ENCODE results near the gene COL23A1. TPM values are rescaled to one million over a fixed set of nuclear protein-coding genes. Genes with fewer than 3 reads are reported as not detected.

Gene COL23A1
- total RNA-seq, 2 donors from 2014 or later, result 2.0 to 3.0 TPM

DNA sequence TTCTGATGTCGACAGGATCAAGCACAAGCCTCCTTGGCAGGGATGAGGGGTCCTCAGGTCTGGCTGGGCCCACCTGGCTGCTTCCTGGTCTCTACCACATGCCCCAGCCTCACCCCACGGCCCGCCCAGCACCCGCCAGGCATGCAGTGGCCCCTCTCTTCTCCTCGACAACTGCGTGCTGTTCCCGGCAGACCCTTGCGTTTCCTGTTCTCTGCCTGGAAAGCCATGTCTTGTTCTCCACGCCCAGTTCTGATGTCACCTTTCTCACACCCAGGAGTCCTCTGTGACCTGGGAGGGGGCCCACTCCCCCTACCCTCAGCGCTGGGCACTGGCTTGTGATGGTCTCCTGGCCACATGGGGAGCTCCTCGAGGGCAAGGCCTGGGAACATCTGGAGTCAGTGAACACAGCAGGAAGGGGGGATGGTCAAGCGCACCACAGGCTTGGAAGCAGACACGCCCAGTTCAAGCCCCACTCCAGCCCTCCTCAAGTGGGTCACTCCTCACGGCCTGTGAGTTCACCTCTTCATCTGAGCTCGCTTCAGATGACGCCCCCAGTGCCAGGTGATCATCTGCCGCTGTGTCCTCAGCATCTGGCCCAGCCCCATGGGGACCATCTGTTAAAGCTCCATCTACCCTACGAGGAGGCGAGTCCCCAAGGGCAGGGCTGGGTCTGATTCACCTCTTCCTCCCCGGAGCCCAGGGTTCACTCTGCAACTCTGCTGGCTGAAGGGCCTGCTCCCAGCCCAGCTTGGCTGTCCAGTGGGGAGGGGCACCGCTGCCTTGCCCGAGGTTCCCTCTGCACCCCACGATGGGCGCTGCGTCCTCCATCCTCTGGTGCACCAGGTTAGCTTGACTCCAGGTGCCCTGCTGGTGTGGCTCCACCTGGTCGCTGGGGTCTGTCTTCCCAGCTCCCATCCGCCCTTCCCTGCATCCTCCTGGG, 224.4 kb downstream of the COL23A1 start:
- intact Hi-C loops (cut with DNase I), result no loop called here
- no peak for DNase-seq (ENCODE audit: low spot score)

DNA sequence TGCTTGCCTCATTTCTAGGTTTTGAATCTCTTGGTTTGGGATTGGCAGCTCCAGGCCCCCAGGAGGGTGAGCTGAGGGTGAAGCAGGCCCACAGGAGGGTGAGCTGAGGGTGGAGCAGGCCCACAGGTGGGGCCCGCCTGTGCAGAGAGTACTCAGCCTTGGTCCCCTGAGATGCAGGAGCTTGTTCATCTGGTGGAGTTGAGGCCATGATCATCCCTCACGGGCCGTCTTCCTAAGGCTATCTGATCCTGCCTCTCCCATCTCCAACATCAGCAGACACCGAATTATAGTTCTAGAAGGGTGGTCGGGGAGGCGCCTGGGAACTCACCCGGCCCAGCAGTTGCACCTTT, 225.9 kb downstream of the COL23A1 start:
- intact Hi-C loops (cut with DNase I), result no loop called here
- DNase-seq (ENCODE audit: low spot score), result no peak

DNA sequence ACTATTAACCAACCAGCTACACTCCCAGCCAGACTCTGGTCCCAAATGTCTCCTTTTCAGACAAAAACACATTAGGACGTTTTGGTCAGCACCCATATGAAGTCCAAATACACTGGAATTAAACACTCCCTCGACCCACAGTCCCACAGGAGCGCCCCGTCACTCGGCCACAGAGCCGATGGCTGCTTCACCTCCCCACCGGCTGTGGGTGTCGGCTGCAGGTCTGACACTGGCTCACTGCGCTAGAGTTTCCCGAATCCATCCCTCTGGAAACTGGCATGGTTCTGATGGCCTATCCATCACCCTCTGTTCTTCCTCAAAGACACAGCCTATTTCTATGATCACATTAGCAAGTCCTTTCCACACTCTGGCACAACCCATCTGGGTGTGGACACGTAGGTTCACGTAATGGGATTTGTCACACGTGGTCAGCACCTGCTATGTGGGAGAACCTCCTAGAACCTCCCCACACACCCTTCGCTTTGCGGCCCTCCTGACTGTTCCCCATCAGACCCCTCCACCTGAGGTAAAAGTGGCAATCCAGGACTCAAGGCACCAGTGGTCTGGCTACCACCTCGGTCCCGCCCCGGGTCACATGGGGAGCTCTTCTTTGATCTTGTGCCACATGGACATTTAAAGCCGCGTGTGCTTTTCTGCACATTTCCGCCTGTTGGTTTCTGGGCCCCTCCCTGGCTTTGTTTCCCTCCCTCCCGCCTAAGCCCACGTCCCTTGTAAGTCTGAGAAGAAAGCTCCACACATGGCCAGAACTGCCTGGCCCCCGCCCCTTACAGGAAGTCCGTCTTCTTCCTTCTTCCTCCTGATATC, 226.5 kb downstream of the COL23A1 start:
- intact Hi-C loops (cut with DNase I), result no loop called here
- DNase-seq (ENCODE audit: low spot score), result no peak

DNA sequence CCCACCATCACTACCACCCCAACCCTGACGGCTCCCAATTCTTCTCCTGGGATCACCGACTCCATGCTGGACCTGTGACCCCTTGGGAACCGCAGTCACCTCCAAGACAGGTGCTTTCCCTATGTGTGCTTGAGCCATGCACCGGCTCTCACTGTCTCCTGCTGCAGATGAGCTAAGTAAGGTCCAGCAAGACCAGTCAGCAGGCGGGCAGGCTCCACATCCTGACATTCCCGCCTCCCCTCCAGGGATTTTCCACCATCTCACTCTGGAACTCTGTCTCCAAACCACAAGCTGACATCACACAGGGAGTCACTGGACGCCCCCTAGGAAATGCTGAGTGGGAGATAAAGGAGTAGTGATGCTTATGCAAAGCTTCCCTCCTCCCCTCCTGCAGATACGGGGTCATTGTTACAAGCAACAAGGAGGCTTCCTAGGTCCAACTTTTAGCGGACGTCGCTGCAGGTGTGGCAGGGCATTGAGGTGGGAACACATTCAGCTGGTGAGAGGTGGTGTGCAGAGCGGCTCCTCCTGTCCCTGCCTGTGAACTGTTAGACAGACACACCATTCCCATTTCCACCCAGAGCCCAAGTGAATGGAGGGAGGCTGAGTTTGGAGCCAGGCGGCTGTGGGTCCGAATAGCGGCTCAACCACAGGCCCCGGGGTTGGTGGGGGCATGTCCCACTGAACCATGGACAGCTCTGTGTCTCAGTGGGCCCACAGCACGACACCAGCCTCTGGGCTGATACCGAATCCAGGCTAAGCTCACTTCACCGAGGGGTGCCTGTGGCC, 228.3 kb downstream of the COL23A1 start:
- intact Hi-C loops (cut with DNase I), result no loop called here
- DNase-seq (ENCODE audit: low spot score), result no peak

DNA sequence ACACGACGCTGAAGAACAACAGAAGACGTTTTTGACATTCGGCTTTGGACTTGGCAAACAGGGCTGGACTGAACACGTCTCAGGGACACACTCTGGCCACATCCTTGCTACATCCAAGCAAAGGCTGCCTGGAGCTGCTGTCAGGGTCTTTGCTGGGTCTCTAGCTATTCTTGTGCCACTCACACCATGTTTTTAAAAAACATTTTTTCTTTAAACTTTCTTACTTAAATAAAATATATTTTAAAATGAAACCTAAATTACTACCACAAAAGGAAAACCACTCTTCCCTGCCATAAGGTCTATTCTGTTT, 229.3 kb downstream of the COL23A1 start:
- intact Hi-C loops (cut with DNase I), result no loop called here

DNA sequence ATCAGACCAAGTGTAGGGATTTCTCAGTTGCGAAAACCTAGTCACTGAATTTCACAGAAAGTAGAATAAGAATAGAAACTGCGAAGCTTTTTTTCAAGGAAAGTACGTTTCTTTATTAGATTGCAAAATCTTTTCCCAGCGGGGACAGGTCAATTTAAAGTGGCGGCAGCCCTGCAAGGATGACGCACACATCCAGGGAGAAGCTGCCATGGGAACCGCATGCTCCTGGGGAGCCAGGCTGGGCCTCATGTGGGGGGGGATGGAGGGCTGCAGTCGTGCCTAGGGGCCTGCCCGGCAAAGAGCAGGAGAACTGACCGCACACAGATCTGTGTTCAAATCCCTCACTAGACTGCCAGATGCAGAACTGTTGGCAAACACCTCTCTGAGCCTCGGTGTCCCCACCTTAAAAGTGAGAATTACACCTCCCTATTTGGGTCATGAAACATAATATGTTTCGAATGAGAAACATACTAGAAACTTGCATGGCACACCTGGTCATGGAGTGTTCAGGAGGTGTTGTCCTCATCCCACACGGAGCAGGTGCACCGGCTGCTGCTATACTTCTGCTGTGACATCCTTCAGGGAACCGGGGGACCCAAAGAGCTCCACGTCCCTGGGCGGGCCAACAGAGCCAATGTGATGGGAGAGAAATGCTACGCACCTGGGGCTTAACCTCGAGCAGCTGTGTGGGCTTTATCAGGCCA, 229.8 kb downstream of the COL23A1 start:
- DNase-seq (ENCODE audit: low spot score), result no peak
- intact Hi-C loops (cut with DNase I), result no loop called here

More for the DNA sequence above, 229.3 kb downstream of the COL23A1 start:
- DNase-seq (ENCODE audit: low spot score), result no peak

DNA sequence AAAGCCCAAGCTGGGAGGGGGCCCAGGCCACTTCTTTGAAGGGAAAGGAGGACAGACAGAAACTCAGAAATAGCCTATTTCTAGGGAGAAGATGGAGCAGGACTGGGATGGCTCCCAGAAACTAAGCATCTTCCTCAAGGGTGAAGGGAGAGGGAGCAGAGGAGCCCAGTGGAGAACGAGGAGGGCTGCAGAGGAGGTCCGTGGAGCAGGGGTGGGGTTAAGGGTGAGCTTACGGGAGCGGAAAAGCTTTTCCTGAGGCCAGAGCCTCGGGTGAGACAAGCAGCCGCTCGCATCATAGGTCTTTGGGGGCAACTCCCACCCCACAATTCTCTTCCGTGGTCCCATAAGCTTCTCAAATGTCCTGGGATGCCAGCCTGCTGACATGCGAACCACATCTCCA, 230.5 kb downstream of the COL23A1 start:
- no peak for DNase-seq (ENCODE audit: low spot score)
- intact Hi-C loops (cut with DNase I), result no loop called here

DNA sequence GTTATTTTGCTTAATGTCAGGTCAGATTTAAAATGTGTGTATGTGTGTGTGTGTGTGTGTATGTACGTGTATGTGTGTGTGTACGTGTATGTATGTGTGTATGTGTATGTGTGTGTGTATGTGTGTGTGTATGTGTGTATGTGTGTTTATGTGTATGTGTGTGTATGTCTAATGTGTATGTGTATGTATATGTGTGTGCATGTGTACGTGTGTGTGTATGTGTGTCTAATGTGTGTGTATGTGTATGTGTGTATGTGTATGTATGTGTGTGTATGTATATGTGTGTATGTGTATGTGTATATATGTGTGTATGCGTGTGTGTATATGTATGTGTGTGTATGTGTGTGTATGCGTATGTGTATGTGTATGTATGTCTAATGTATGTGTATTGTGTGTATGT, 232.5 kb downstream of the COL23A1 start:
- intact Hi-C loops (cut with DNase I), result no loop called here
- DNase-seq (ENCODE audit: low spot score), result no peak

DNA sequence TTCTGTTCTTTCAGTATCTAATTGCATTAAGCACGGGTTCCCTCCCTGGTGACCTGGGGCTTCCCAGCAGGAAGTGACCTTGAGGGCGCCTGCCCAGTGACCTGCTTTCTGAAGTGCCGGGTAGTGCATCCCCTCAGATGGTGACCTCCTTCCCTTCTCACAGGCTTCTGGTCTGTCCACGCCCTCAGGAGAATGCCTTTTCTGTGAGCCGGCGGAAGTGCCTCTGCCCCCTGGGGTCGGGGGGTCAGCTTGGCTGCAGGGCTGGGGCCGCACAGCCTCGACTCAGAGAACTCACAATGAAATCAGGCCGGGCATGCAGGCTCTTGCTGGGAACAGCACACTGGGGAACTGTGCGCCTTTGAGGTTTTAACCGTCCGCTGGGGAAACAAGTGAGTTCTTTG, 233.1 kb downstream of the COL23A1 start:
- DNase-seq (ENCODE audit: low spot score), result no peak
- intact Hi-C loops (cut with DNase I), result no loop called here

DNA sequence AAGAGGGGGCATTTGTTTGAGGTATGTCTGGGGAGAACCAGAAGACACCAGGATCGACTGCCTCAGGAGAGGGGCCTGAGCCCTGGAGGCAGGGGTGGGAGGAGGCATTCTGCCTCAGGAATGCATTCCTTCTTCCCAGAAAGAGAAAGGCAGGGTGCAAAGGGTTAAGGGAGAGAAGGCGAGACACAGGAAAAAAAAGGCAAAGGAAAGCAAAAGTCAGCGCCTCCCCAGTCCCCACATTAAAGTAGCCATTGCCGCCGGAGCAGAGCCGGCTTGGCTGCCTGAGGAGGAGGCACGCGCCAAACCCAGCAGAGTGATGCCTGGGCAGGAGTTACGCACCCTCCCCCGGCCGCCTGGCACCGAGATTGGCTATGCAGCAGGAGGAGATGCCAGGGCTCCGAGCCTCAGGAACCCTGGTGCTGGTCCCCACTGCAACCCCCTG, 233.7 kb downstream of the COL23A1 start:
- no peak for DNase-seq (ENCODE audit: low spot score)
- intact Hi-C loops (cut with DNase I), result no loop called here

DNA sequence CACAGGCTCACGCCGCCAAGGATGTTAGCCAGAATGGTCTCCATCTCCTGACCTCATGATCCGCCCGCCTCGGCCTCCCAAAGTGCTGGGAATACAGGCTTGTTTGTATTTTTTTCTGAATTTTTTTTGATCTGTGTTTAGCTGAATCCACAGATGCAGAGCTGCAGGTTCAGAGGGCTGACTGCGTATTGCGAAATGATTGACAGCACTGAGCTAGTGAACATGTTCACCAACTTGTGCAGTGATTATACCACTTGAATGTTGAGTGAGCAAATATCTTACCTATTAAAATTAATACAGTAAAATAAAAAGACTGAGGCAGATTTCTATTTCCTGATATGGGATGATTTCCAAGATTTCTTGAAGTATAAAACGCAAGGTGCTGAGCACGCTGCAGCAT, 234.5 kb downstream of the COL23A1 start:
- DNase-seq (ENCODE audit: low spot score), result no peak
- intact Hi-C loops (cut with DNase I), result no loop called here

DNA sequence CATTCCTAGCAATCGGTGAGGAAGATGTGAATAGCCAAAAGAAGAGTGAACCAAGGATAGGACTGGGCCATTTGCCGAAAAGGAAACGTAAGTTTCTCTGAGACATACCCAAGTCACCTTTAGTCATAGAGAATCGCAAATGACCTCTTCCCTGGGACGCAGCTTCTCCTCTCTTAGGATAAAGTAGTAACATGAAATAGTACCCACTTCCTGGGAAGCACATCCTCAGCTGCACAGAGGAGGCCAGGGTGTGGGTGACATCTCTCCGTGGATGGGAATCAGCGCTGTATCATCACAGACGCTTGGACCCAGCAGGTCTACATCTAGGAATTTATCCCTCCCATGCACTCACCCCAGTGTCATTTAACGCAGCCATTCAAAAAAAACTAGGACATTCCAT, 236.7 kb downstream of the COL23A1 start:
- DNase-seq (ENCODE audit: low spot score), result no peak
- intact Hi-C loops (cut with DNase I), result no loop called here

DNA sequence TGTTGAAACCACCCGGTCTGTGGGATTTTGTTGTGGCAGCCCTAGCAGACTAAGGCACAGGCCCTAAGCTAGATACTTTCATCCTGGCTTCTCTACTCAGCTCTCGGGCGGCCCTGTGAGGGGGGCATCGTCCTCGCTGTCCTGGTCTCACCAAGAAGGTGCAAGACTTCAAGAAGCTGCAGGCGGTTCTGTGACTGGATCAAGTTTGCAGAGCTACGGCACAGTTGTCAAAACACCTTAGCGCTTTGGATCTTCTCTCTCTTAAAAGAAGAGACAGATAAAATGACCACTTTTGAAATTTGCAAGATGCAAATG, 238.2 kb downstream of the COL23A1 start:
- intact Hi-C loops (cut with DNase I), result no loop called here

DNA sequence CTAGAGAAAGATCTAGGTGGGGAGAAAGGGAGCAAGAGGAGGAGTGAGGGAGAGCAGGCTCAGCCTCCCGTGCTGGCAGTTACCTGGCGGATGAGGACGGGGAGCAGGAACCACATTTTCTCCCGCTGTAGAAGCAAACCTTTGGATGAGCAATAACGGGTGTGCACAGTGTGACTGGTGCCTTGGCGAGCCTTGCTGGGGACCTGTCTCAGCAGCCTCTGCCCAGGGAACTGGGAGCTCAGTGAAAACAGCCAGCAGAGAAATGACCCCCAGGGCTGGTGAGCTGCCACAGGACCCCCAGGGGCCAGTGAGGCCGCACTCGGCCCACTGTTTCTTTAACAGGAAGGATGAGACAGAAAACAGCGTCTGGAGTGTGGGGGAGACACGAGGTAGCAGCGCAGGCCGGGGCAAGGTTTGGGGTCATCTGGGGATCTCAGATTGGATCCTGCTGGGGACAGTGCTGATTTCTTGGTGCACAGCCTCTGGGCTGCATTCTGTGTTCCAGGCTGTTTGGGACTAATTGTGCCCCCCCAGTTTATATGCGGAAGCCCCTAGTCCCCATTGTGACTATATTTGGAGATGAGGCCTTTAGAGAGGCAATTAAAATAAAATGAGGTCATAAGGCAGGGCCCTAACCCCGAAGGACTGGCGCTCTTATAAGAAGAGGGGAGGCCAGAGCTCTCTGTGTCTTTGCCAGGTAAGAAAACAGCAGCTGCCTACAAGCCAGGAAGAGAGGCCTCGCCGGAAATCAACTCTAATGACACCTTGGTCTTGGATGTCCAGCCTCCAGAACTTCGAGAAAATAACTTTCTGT, 238.8 kb downstream of the COL23A1 start:
- intact Hi-C loops (cut with DNase I), result no loop called here
- DNase-seq (ENCODE audit: low spot score), result peak; percentile 45

More for the DNA sequence above, 238.2 kb downstream of the COL23A1 start:
- no peak for DNase-seq (ENCODE audit: low spot score)

DNA sequence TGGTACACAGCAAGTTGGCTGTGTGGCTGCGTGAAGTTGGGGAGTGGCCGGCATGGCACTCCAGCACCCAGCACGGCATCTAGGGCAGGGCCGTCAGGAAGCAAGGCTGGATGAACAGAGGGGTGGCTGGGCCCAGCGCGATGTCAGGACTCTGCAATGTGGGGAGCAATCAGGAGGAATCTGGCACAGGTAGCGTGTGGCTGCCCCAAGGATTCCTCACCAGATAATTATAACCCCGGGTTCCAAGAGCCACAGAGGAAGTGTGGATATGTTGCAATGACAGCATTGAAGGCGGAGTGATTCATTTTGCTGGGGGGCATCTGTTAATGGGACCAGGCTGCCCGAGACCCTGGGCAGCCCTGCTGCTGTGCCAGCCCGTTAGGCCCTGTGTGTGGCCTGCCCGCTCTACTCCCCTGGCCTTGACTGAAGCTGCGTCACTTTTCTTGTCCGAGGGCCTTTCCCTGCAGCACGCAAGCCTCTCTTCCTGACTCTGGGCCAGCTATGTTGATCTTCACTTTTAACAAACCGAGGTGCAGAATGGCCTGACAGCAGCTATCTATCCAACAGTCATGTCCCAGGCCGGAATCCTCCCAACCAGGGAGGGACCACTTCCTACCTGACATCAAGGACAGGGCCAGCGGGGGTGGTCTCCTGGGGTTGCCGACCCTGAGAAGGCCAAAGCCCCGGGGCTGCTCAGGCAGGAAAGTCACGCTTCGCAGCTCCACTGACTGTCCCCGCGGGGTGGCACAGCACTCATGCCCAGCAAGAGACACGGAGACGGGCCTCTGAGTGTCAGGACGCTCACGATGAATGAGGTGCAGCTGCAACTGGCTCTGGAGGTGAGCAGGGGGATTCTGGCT, 239.6 kb downstream of the COL23A1 start:
- DNase-seq (ENCODE audit: low spot score), result peak; percentile 73
- intact Hi-C loops (cut with DNase I), result no loop called here

DNA sequence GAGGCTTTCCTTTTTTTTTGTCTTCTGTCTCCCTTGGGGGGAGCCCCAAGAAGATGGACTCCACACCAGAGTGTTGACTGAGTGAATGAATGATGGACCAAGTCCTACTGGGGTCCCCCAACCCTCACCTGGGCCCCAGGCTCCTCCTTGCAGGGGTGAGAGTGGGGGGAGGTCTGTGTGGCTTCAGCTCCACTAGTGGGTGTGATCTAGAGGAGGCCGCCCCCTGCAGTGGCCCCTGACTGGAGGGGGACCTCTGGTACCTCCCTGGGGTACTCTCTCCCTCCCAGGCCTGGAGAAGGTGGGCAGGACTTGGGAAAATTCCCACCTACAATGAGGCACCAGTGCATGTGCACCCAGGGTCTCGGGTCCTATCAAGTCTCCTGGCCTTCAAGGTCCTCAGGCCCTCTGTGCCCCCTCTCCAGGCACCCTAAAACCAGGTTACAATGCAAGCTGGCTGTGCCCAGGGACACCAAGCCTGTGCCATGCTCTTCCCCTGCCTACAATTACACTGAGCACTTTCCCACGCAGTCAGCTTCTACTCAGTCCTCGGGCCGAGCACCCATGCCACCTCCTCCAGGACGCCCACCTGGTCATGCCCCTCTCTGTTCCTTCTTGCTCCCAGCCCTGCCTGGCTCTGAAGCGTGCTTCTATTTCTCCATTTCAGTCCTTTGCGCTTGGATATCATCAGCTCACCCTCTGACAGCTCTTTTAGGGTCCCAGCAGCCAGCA, 240.4 kb downstream of the COL23A1 start:
- DNase-seq (ENCODE audit: low spot score), result peak; percentile 53

DNA sequence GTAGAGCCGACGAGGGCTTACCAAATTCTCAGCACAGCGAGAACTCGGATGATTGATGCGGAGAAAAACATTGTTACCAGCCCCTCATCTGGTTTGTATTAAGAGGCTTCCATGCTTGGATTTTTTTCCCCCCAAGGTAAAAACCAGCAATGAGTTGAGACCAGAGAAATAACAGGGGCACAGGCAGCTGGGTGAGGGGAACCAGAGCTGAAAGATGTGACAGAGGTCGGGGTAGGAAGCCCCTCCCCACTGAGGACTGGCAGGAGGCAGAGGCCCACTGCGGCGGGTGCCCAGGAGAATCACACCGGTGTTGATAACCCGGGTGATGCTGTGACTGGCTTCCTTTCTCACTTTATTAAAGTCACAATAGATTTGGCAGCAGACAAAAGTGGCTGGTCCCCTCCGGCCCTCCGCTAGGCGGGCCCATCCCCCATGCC, 241.1 kb downstream of the COL23A1 start:
- peak; percentile 72 for DNase-seq (ENCODE audit: low spot score)

More for the DNA sequence above, 240.4 kb downstream of the COL23A1 start:
- intact Hi-C loops (cut with DNase I), result no loop called here

More for the DNA sequence above, 241.1 kb downstream of the COL23A1 start:
- intact Hi-C loops (cut with DNase I), result no loop called here
